Skeletal muscle satellite cell (primary cell): ENCODE results near the gene ARID3B.
A peak's percentile ranks its signal among the peaks of the same experiment; 100 is the strongest.
"Not testable (repeated sequence)": the region's sequence is repeated elsewhere in the genome, so short reads cannot be mapped to it uniquely, and the experiment has no call there.

Experiments used
- H3K27me3 ChIP-seq: 2 replicates; pipeline ENCODE4 v1.7.0; 2013; ENCODE audit warnings: low read length; ENCODE audit not compliant: control insufficient read depth, insufficient read depth
- H3K36me3 ChIP-seq: 2 replicates; pipeline ENCODE4 v1.7.0; 2013; ENCODE audit warnings: mild to moderate bottlenecking, control low read depth, low read length; ENCODE audit not compliant: insufficient read depth
- H3K4me1 ChIP-seq: 2 replicates; pipeline ENCODE4 v1.7.0; 2013; ENCODE audit warnings: low read length; ENCODE audit not compliant: control insufficient read depth, insufficient read depth
- H3K4me2 ChIP-seq: 2 replicates; pipeline ENCODE4 v1.7.0; 2013; ENCODE audit warnings: mild to moderate bottlenecking, low read length
- H3K4me3 ChIP-seq: 2 replicates; pipeline ENCODE4 v1.7.0; 2013; ENCODE audit warnings: low read length
- H3K9ac ChIP-seq: 2 replicates; pipeline ENCODE4 v1.7.0; 2013; ENCODE audit warnings: mild to moderate bottlenecking, low read depth, low read length, moderate library complexity
- H3K9me3 ChIP-seq: replicated peaks from 2 replicates; pipeline ENCODE4 v1.7.0; 2013; ENCODE audit warnings: mild to moderate bottlenecking, control low read depth, low read length

ARID3B gene

DNA sequence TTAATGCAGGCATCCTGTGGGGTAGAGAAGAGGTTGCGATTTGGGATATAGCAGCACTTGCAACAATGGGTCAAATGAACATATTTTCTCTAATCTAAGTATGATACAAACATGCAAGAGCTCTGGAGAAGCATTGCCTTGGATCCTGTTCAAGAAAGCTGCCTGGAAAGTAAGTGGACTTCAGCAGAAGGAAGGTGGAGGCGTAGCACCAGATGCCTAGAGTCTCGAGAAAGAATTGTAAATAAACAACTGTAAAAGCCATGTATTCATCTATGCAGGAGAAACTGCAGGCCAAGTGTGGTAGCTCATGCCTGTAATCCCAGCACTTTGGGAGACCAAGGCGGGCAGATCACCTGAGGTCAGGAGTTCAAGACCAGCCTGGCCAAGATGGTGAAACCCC, 27.0 kb upstream of the ARID3B start:
- H3K36me3 ChIP-seq, H3K9me3 ChIP-seq, H3K27me3 ChIP-seq, H3K4me3 ChIP-seq, H3K4me2 ChIP-seq, H3K9ac ChIP-seq, H3K4me1 ChIP-seq: not testable (repeated sequence)

DNA sequence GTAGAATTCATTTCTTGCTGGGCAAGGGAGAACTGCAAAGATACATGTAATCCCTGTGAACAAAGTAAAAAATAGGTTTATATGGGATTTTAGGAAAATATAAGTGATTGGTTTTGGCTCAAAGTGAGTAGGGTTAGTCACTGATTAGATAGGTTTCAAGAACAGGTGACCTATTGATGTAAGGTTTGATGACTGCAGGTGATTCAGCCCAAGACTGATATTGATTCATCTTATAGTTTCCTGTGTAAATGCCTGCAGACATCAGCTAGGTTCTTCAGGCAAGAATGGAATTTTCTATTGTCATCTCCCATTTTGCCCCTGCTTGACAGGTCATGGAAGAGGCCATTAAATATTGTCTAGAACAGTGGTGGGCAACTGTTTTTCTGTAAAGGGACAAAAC, 23.9 kb upstream of the ARID3B start:
- no peaks in the 10 kb centered on the region for H3K9me3 ChIP-seq
- H3K4me2 ChIP-seq, result no peak overlapping the region
- H3K9ac ChIP-seq, result no peak overlapping the region
- H3K36me3 ChIP-seq, result no peaks in the 10 kb centered on the region
- H3K4me1 ChIP-seq, result peaks cover 8% of the 10 kb centered on the region
- no peaks in the 10 kb centered on the region for H3K27me3 ChIP-seq
- no peak overlapping the region for H3K4me3 ChIP-seq

DNA sequence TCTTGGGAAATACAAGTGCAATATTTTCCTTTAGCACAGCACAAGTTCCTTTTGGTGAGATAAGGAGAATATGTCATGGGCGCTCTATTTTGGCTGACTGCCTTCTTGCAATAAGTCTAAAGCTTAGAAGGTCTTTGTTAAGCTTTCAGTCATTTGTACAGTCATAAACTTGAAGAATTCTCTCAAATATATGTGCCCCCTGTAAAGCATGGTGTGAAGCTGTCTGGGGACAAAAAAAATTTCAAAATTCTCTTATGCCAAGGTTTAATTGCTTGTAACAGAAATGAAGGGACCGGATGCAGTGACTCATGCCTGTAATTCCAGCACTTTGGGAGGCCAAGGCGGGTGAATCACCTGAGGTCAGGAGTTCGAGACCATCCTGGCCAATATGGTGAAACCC, 21.7 kb upstream of the ARID3B start:
- Histone ChIP-seq H3K9ac (no peak overlapping the region), H3K4me1 (peaks cover 14% of the 10 kb centered on the region), H3K9me3 (no peaks in the 10 kb centered on the region)

DNA sequence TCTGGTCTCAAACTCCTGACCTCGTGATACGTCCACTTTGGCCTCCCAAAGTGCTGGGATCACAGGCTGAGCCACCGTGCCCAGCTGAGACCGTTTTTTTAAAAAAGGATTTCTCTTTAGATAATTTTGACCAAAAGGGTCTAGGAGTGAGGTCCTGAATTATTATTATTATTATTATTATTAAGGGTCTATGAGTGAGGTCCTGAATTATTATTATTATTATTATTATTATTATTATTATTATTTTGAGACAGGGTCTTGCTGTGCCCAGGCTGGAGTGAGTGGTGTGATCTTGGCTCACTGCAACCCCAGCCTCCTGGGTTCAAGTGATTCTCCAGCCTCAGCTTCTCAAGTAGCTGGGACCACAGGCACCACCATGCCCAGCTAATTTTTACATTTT, 20.6 kb upstream of the ARID3B start:
- H3K9me3 ChIP-seq, result no peaks in the 10 kb centered on the region

More for the DNA sequence above, 21.7 kb upstream of the ARID3B start:
- no peak overlapping the region for H3K4me3 ChIP-seq
- no peaks in the 10 kb centered on the region for H3K27me3 ChIP-seq
- no peaks in the 10 kb centered on the region for H3K36me3 ChIP-seq
- H3K4me2 ChIP-seq, result no peak overlapping the region

DNA sequence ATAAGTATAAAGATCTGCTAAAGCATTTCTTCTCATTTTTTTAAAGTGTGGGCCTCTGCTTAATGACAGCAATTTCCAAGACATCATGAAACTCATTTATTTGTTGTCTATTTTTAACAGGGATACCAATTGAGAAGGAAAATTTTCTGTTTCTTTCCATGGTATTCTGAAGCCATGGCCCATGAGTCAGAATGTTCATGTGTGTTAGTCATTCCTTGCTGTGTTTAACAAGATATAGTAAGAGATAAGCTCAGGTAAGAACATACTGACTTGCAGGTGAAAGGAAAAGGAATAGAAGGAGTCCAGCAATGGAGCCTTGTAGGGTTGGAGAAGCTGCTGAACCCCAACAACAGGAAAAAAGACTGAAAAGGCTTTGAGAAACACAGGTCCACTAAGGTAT, 17.0 kb upstream of the ARID3B start:
- no peak overlapping the region for H3K4me2 ChIP-seq
- no peaks in the 10 kb centered on the region for H3K36me3 ChIP-seq
- H3K9ac ChIP-seq, result no peak overlapping the region

More for the DNA sequence above, 20.6 kb upstream of the ARID3B start:
- no peaks in the 10 kb centered on the region for H3K27me3 ChIP-seq
- no peak overlapping the region for H3K4me3 ChIP-seq
- no peak overlapping the region for H3K9ac ChIP-seq
- H3K4me2 ChIP-seq, result no peak overlapping the region
- H3K4me1 ChIP-seq, result peaks cover 18% of the 10 kb centered on the region
- no peaks in the 10 kb centered on the region for H3K36me3 ChIP-seq

DNA sequence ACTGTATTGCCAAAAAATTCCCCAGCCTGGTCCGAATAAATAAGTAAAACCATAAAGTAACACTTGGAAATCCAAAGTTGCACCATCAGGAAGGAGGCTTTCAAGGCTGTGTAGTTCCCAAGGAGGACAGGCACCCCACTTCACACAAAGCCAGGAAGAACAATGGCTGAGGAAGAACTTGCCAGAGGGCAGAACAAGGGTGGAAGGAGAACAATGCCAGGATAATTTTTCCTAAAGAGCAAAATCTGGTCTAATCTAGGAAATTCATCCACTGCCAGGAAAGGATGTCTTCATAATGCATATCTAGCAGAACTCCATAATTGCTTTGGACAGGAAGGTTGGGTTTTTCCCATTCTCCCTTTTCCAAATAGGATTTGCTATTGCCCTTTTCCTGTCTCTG, 15.7 kb upstream of the ARID3B start:
- H3K9ac ChIP-seq, result no peak overlapping the region
- no peaks in the 10 kb centered on the region for H3K36me3 ChIP-seq
- no peak overlapping the region for H3K4me2 ChIP-seq
- H3K9me3 ChIP-seq, result no peaks in the 10 kb centered on the region
- no peaks in the 10 kb centered on the region for H3K27me3 ChIP-seq
- no peak overlapping the region for H3K4me3 ChIP-seq
- H3K4me1 ChIP-seq, result peaks cover 31% of the 10 kb centered on the region

More for the DNA sequence above, 17.0 kb upstream of the ARID3B start:
- H3K4me1 ChIP-seq, result peaks cover 27% of the 10 kb centered on the region
- H3K4me3 ChIP-seq, result no peak overlapping the region
- H3K27me3 ChIP-seq, result no peaks in the 10 kb centered on the region
- H3K9me3 ChIP-seq, result no peaks in the 10 kb centered on the region

DNA sequence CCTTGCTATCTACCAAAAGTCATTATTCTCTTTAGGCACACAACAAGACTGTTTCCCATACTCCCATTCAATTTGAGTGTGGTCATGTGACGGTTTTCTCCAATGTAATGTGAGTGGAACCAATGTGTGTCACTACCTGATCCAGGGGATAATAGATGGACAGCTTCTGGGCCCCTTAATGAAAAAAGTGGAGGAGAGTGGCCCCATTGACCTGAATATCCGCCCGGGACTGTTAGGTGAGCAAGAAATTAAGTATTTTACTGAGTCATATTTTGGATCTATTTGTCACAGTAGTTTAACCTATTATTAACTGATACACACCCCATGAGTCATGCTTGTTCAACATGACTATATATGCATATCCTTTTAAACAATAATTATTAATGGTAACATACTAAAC, 15.1 kb upstream of the ARID3B start:
- H3K4me1 ChIP-seq, result peaks cover 37% of the 10 kb centered on the region
- peak overlapping the region; percentile 37 for H3K4me2 ChIP-seq
- H3K36me3 ChIP-seq, result no peaks in the 10 kb centered on the region
- H3K9me3 ChIP-seq, result no peaks in the 10 kb centered on the region
- H3K27me3 ChIP-seq, result no peaks in the 10 kb centered on the region
- H3K4me3 ChIP-seq, result peak overlapping the region; percentile 14
- H3K9ac ChIP-seq, result no peak overlapping the region

DNA sequence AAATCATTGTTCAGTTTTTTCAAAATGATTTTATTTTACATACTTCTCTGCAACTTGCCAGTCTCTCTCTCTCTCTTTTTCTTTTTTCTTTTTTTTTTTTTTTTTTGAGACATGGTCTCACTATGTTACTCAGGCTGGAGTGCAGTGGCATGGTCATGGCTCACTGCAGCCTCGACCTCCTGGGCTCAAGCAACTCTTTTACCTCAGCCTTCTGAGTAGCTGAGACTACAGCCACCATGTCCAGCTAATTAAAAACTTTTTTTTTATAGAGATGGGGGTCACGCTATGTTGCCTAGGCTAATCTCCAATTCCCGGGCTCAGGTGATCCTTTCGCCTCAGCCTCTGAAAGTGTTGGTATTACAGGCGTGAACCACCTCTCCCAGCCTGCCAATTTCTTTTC, 12.1 kb upstream of the ARID3B start:
- Histone ChIP-seq H3K9ac (no peak overlapping the region), H3K4me3 (no peak overlapping the region), H3K9me3 (no peaks in the 10 kb centered on the region), H3K36me3 (no peaks in the 10 kb centered on the region), H3K27me3 (no peaks in the 10 kb centered on the region), H3K4me2 (no peak overlapping the region), H3K4me1 (peaks cover 47% of the 10 kb centered on the region)

DNA sequence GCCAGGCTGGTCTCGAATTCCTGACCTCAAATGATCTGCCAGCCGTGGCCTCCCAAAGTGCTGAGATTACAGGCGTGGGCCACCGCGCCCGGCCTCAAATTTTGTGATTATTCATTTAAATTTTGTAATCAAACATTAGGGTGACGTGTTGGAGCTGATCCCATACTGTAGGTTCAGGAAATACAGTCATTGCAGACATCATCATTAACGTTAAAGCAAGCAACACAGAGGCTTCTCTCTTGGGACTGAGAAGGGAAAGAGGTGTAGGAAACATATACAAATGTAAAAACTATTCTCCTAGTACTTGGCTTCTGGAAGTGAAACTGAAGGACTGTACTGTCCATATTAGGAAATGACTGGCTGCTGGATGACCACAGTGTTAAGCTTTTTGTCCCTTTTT, 11.1 kb upstream of the ARID3B start:
- Histone ChIP-seq H3K9me3 (no peaks in the 10 kb centered on the region), H3K4me2 (peak overlapping the region; percentile 6), H3K36me3 (no peaks in the 10 kb centered on the region), H3K4me3 (no peak overlapping the region), H3K4me1 (peaks cover 43% of the 10 kb centered on the region), H3K9ac (peak overlapping the region; percentile 8), H3K27me3 (no peaks in the 10 kb centered on the region)

DNA sequence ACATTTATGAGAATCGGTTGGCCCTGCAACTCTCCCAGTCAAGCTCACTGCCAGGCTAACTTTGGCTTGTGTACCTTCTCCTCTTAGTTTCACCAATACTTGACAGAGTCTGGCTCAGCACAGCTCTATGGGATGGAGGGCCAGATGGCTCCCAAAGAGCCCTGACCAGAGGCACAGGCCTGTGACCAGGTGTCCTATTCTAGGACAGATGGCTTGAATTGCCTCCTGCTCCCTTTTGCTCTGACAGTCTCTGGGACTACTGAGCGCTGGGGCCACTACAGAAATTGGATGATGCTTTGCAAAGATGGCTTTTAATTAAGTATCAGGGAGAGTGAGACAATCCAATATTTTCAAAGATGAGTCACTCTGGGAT, 10.3 kb upstream of the ARID3B start:
- Histone ChIP-seq H3K36me3 (no peaks in the 10 kb centered on the region), H3K4me3 (no peak overlapping the region), H3K27me3 (no peaks in the 10 kb centered on the region), H3K4me2 (peak overlapping the region; percentile 67), H3K4me1 (peaks cover 42% of the 10 kb centered on the region), H3K9me3 (no peaks in the 10 kb centered on the region), H3K9ac (peak overlapping the region; percentile 8)

DNA sequence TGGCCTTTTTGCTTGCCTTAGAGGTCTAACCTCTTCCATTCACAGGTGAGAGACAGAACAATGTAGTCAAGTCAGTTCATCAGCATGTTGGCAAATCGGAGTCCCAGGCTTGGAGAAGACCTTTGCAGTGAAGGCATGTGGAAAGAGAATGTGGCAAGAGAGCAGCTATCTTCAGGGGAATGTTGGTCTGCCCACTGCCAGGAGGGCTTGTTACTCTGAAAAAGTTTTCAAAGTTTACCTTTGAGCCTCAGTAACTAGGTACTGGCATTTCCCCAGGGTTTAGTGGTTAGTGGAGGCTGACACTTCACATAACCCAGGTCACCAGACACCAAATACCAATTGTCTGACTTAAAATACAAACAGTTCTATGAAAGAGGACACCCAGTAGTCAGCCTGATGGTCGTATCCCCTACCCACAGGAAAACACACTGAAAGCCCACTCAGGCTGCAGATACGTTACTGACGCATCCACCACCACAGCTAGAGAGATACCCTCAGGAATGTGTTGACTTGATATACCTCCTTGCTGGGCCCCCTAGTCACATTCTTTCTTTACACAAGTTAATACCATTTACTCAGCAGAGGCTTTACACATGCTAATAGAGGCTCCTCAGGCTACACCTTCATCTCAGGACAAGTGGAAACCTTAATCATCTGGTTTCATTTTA, 9.7 kb upstream of the ARID3B start:
- no peaks in the 10 kb centered on the region for H3K27me3 ChIP-seq
- H3K4me1 ChIP-seq, result peaks cover 37% of the 10 kb centered on the region
- H3K9me3 ChIP-seq, result no peaks in the 10 kb centered on the region
- peak overlapping the region; percentile 54 for H3K9ac ChIP-seq
- no peak overlapping the region for H3K4me3 ChIP-seq
- H3K36me3 ChIP-seq, result no peaks in the 10 kb centered on the region
- H3K4me2 ChIP-seq, result peak overlapping the region; percentile 67

DNA sequence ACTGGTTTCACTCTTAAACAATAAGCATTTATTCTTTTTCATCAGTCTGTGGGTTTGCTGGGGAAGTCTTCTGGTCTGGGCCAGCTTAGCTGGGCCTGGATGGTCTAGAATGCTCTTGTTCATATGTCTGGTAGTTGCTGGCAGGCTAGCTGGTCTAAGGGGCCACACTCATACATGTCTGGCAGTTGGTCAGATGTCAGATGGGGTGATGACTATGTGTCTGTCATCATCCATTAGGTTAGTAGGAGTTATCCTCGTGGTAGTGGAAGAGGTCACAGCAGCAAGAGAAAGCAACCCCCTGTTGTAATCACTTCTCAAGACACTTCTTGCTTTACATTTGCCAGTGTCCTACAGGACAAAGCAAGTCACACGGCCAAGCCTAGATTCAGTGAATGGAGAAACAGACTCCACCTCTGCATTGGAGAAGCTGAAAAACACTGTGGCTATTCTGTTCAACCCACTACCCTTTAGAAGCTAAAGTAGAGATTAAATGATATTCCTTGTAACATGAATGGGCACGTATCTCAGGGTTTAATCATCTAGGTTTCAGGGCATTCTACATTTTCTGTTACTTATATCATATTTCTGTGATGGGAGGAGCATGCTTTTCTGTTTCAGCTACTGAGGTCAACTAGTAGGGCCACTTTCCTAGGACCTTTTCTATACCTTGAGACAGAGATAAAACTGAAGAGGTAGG, 5.5 kb upstream of the ARID3B start:
- no peak overlapping the region for H3K4me3 ChIP-seq
- H3K4me2 ChIP-seq, result no peak overlapping the region
- no peaks in the 10 kb centered on the region for H3K36me3 ChIP-seq
- H3K9ac ChIP-seq, result no peak overlapping the region
- no peaks in the 10 kb centered on the region for H3K27me3 ChIP-seq
- no peaks in the 10 kb centered on the region for H3K9me3 ChIP-seq
- H3K4me1 ChIP-seq, result peaks cover 29% of the 10 kb centered on the region
